ENCODE data around the gene ZNF280D. TPM values are rescaled to one million over a fixed set of nuclear protein-coding genes. Genes with fewer than 3 reads are reported as not detected.

The ZNF280D gene
- total and polyA plus RNA-seq, 2 of the 8 experiments (the other 6 are each of a cell fraction or from before 2014, with no cell fraction given), result 7.4 to 27.5 TPM

DNA sequence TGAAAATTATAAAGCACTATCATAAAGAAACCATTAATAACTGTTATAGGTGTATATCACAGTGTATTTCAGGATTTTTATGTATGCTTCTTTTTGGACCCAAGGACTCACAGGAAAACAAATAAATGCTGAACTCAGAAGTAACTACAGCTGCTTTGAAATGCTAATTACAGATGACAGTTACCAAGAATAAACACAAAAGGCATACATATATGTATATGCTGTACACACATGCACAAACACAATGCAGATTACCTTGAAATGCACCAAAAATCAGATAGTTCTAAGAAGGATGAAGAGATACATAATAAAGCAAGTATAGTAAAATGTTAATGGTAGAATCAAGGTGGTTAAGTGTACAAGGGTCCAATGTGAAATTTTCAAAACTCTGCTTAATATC is 52.2 kb downstream of the ZNF280D start (continued):
- TF ChIP-seq, protein P1, sequence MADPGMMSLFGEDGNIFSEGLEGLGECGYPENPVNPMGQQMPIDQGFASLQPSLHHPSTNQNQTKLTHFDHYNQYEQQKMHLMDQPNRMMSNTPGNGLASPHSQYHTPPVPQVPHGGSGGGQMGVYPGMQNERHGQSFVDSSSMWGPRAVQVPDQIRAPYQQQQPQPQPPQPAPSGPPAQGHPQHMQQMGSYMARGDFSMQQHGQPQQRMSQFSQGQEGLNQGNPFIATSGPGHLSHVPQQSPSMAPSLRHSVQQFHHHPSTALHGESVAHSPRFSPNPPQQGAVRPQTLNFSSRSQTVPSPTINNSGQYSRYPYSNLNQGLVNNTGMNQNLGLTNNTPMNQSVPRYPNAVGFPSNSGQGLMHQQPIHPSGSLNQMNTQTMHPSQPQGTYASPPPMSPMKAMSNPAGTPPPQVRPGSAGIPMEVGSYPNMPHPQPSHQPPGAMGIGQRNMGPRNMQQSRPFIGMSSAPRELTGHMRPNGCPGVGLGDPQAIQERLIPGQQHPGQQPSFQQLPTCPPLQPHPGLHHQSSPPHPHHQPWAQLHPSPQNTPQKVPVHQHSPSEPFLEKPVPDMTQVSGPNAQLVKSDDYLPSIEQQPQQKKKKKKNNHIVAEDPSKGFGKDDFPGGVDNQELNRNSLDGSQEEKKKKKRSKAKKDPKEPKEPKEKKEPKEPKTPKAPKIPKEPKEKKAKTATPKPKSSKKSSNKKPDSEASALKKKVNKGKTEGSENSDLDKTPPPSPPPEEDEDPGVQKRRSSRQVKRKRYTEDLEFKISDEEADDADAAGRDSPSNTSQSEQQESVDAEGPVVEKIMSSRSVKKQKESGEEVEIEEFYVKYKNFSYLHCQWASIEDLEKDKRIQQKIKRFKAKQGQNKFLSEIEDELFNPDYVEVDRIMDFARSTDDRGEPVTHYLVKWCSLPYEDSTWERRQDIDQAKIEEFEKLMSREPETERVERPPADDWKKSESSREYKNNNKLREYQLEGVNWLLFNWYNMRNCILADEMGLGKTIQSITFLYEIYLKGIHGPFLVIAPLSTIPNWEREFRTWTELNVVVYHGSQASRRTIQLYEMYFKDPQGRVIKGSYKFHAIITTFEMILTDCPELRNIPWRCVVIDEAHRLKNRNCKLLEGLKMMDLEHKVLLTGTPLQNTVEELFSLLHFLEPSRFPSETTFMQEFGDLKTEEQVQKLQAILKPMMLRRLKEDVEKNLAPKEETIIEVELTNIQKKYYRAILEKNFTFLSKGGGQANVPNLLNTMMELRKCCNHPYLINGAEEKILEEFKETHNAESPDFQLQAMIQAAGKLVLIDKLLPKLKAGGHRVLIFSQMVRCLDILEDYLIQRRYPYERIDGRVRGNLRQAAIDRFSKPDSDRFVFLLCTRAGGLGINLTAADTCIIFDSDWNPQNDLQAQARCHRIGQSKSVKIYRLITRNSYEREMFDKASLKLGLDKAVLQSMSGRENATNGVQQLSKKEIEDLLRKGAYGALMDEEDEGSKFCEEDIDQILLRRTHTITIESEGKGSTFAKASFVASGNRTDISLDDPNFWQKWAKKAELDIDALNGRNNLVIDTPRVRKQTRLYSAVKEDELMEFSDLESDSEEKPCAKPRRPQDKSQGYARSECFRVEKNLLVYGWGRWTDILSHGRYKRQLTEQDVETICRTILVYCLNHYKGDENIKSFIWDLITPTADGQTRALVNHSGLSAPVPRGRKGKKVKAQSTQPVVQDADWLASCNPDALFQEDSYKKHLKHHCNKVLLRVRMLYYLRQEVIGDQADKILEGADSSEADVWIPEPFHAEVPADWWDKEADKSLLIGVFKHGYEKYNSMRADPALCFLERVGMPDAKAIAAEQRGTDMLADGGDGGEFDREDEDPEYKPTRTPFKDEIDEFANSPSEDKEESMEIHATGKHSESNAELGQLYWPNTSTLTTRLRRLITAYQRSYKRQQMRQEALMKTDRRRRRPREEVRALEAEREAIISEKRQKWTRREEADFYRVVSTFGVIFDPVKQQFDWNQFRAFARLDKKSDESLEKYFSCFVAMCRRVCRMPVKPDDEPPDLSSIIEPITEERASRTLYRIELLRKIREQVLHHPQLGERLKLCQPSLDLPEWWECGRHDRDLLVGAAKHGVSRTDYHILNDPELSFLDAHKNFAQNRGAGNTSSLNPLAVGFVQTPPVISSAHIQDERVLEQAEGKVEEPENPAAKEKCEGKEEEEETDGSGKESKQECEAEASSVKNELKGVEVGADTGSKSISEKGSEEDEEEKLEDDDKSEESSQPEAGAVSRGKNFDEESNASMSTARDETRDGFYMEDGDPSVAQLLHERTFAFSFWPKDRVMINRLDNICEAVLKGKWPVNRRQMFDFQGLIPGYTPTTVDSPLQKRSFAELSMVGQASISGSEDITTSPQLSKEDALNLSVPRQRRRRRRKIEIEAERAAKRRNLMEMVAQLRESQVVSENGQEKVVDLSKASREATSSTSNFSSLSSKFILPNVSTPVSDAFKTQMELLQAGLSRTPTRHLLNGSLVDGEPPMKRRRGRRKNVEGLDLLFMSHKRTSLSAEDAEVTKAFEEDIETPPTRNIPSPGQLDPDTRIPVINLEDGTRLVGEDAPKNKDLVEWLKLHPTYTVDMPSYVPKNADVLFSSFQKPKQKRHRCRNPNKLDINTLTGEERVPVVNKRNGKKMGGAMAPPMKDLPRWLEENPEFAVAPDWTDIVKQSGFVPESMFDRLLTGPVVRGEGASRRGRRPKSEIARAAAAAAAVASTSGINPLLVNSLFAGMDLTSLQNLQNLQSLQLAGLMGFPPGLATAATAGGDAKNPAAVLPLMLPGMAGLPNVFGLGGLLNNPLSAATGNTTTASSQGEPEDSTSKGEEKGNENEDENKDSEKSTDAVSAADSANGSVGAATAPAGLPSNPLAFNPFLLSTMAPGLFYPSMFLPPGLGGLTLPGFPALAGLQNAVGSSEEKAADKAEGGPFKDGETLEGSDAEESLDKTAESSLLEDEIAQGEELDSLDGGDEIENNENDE (IDR thresholded peaks at IDR 0.05; ENCODE audit: insufficient replicate concordance, low read length), result no peak
- TF ChIP-seq BCL11A (IDR thresholded peaks at IDR 0.05; ENCODE audit: low read depth in 2 of 2, low read length in 2 of 2) (no peak), POLR2A (IDR thresholded peaks at IDR 0.05; ENCODE audit: control extremely low read depth in 1 of 2, low read depth in 2 of 2, low read length in 2 of 2) (no peak)

Measured in H1 (cell line).